ENCODE data around the gene LRRC10B.
A peak's percentile ranks its signal among the peaks of the same experiment; 100 is the strongest.

The LRRC10B gene

DNA sequence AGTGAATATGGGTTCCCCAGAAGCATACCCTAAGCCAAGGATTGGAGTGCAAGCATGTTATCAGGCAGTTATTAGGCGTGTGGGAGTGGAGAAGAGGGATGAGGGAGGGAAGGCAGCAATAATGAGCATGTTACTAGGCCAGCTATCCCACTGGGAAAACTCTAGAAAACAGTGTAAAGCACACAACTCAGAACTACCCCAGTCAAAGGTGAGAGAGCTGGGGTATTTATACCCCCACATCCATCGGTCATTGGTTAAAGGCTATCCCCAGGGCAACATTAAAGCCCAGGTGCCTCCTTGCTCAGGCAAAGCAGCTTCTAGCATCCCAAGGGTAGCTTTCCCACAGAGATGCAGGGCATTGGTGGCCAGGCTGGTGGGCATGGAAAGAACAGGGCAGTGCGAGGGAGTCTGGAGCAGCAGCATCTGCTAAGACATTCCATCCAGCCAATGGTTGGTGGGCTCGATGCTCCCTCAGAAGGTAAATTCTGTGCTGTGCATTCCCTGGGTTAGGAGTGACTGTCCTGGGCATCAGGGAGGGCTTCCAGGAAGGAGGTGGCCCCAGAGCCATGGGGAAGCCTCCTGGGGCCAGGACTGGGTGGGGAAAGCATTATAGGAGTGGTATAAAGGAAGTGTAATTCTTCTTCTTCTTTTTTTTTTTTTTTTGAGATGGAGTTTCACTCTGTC lies 21.1 kb upstream of the LRRC10B start:
- no peak for DNase-seq

- DNase-seq: peak; percentile 87
These were observed 19.8 kb upstream of the LRRC10B start for GRCh38 chr11:61488651-61489291.

- DNase-seq: peak; percentile 11
These were observed 18.5 kb upstream of the LRRC10B start for GRCh38 chr11:61489833-61490721.

GRCh38 chr11:61491736-61492395 lies 16.7 kb upstream of the LRRC10B start:
- DNase-seq: no peak

DNA sequence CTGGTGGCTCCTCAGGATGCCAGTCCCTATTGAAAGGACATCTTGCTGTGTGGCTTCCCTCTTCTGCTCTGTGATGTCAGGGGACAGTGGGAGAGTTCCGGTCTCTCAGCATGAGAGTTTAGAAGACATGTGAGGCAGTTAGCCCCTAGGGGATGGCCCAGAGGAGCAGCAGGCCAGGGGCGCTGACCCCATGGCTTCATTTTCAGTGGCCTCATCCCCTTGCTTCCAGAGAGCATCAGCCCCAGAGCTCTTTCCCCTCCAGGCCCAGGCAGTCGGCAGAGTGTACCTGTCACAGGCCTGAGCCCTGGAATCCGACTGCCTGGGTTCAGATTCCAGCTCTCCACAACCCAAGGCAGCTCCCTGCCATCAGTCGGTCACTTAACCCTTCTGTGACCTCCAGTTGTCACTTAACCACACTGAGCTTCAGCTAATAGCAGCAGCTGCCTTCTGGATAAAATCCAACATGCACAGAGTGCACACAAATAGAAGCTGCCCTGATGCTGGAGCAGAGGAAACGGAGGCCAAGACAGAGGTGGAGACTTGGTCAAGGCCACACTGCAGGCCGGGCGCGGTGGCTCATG lies 14.1 kb upstream of the LRRC10B start:
- no peak for DNase-seq

DNA sequence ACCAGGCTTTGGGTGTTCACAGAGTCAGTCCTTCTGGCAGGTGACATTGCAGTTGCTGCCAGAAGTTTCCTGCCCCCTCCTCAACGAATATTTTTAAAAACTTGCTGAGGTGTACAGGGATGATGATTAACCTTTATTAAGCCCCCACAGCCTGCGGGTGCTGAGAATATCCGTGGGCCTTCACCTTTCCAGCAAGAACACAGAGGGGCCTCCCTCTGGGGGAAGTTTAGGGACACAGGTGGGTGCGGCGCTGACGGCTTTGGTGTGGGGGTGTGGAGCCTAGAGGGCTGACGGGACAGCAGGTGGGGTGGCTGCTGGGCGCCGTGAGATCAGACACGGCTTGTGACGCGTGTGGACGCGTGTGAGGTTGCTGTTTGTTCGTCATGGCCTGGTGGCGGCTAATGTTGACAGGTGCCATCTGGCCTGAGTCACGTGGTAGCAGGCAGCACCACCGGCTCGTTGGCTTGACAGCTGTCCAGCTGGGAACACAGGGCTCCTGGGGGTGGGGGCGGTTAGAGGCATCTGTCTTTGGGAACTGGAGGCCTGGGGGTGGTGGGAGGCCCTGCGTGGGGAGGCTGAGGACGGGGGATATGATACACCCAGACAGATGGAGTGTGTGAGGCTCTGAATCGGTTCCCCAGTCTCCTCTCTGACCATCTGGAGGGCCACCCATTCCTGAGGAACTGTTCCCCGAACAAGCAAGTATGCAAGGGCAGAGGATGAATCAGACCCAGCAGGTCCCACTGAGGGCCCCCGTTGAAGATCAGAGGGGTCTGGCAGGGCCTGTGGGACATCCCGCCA lies 12.5 kb upstream of the LRRC10B start:
- peak; percentile 72 for DNase-seq

DNA sequence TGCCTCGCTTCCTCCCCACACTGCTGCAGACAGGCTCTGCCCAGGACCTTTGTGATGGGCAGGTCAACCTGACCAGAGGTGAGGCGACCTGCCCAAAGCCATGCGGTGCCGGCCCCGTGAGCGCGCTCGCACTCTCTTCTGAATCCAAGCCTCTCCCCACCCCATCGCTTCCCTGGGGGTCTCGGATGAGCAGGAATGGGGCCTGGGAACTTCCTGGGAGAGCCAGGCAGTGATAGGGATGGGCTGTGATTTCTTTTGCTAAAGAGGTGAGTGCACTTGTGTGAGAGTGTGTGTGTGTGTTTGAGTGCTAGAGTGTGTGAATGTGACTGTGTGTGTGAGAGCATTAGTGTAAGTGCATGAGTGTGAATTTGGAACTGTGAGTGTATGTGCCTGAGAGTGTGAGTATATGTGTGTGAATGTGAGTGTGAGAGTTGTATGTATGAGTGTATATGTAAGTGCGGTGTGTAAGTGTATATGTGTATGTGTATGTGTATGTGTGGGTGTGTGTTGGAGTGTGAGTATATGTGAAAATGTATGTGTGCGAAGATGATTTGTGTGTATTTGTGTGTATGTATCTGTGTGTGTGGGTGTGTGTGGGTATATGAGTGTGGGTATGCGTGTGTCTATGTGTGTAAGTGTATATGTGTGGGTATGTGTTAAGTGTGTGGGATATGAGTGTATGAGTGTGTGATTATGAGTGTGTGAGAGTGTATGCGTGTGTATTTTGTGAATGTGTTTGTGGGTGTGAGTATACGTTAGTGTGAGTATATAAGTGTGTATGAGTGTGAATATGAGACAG lies 11.7 kb upstream of the LRRC10B start:
- DNase-seq: no peak

GRCh38 chr11:61497473-61497872 lies 11.1 kb upstream of the LRRC10B start:
- no peak for DNase-seq

GRCh38 chr11:61497876-61498275 lies 10.7 kb upstream of the LRRC10B start:
- no peak for DNase-seq

GRCh38 chr11:61498767-61499341 lies 9.7 kb upstream of the LRRC10B start:
- no peak for DNase-seq

- DNase-seq: no peak
These were observed 8.6 kb upstream of the LRRC10B start for GRCh38 chr11:61499816-61500491.

DNA sequence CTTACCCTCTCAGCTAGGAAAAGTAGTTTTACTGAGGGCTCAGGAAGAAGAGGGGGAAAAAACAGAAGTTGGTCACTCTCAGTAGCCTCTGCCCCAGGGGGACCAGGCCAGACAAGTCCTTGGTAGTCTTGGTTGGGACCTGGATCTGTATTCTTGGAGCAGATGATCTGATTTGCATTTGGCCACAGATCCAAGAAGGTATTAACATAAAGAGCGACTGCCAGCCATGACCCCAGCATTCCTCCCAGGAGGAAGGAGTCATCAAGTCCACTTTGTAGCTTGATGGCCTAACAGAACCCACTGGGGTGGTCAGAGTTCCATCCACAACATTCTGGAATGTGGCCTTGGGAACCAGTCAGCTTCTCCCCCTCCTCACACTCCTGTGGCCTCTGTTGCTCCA lies 6.0 kb upstream of the LRRC10B start:
- DNase-seq: no peak

GRCh38 chr11:61503135-61503770 lies 5.3 kb upstream of the LRRC10B start:
- no peak for DNase-seq

GRCh38 chr11:61505106-61505505 lies 3.4 kb upstream of the LRRC10B start:
- DNase-seq: no peak

GRCh38 chr11:61505640-61506155 lies 2.9 kb upstream of the LRRC10B start:
- DNase-seq: no peak

- no peak for DNase-seq
These were observed 1.4 kb upstream of the LRRC10B start for GRCh38 chr11:61507012-61507768.

GRCh38 chr11:61509043-61510029 lies 787 bp downstream of the LRRC10B start:
- peak; percentile 84 for DNase-seq
